ENCODE results near the gene PCDHB10.
"Not testable (repeated sequence)": the region's sequence is repeated elsewhere in the genome, so short reads cannot be mapped to it uniquely, and the experiment has no call there.

The PCDHB10 gene

DNA sequence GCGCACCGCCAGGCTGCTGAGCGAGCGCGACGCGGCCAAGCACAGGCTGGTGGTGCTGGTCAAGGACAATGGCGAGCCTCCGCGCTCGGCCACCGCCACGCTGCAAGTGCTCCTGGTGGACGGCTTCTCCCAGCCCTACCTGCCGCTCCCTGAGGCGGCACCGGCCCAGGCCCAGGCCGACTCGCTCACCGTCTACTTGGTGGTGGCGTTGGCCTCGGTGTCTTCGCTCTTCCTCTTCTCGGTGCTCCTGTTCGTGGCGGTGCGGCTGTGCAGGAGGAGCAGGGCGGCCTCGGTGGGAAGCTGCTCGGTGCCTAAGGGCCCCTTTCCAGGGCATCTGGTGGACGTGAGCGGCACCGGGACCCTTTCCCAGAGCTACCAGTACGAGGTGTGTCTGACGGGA, 9.5 kb downstream of the PCDHB10 start:
- H3K27me3 Mint-ChIP-seq; H3K27ac Mint-ChIP-seq; intact Hi-C loops (cut with micrococcal nuclease); H3K4me1 Mint-ChIP-seq (ENCODE audit: low read depth); H3K36me3 Mint-ChIP-seq (ENCODE audit: low read depth); H3K4me3 Mint-ChIP-seq: not testable (repeated sequence)
- H3K9me3 Mint-ChIP-seq: peaks cover 58% of the 10 kb centered on the region

DNA sequence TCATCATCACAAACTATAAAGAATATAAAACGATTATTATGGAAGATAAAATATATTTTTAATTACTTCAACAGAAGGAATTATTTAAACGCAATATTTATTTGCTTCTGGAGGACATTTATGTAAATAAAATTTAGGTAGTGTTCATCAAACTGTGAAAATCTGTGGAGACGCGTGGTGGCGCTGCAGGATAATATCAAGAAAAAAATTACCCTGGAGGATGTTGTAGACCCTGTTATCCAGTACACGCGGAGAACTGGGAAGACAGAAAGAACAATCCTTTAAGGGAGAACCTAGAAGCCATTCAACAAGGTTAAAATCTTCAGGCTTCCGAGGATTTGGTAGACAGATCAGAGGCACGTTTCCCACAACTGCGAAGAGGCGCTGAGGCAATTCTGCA, 16.3 kb downstream of the PCDHB10 start, which contains the start of gene PCDHB12:
Gene PCDHB12 (plus strand): TSS at position 242 of the 400 bp plus-strand sequence. CDS start 189 bp downstream, outside the sequence.
- no peak within 1 kb of the TSS for H3K4me3 Mint-ChIP-seq
- intact Hi-C loops (cut with micrococcal nuclease): no loop called here
- H3K9me3 Mint-ChIP-seq: peaks cover 27% of the 10 kb centered on the region
- no peak within 1 kb of the TSS for H3K27ac Mint-ChIP-seq
- no peaks in the 10 kb centered on the region for H3K4me1 Mint-ChIP-seq (ENCODE audit: low read depth)
- no peaks in the 10 kb centered on the region for H3K36me3 Mint-ChIP-seq (ENCODE audit: low read depth)
- H3K27me3 Mint-ChIP-seq: peaks cover 27% of the 10 kb centered on the region

DNA sequence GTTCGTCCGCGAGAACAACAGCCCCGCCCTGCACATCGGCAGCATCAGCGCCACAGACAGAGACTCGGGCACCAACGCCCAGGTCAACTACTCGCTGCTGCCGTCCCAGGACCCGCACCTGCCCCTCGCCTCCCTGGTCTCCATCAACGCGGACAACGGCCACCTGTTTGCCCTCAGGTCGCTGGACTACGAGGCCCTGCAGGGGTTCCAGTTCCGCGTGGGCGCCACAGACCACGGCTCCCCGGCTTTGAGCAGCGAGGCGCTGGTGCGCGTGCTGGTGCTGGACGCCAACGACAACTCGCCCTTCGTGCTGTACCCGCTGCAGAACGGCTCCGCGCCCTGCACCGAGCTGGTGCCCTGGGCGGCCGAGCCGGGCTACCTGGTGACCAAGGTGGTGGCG, 18.1 kb downstream of the PCDHB10 start:
- H3K27ac Mint-ChIP-seq; H3K36me3 Mint-ChIP-seq (ENCODE audit: low read depth); intact Hi-C loops (cut with micrococcal nuclease); H3K4me1 Mint-ChIP-seq (ENCODE audit: low read depth); H3K4me3 Mint-ChIP-seq: not testable (repeated sequence)
- peaks cover 37% of the 10 kb centered on the region for H3K27me3 Mint-ChIP-seq
- H3K9me3 Mint-ChIP-seq: peaks cover 36% of the 10 kb centered on the region

DNA sequence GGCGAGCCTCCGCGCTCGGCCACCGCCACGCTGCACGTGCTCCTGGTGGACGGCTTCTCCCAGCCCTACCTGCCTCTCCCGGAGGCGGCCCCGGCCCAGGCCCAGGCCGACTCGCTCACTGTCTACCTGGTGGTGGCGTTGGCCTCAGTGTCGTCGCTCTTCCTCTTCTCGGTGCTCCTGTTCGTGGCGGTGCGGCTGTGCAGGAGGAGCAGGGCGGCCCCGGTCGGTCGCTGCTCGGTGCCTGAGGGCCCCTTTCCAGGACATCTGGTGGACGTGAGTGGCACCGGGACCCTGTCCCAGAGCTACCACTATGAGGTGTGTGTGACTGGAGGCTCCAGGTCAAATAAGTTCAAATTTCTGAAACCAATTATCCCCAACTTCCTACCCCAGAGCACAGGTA, 18.7 kb downstream of the PCDHB10 start:
- H3K27ac Mint-ChIP-seq; H3K4me1 Mint-ChIP-seq (ENCODE audit: low read depth); intact Hi-C loops (cut with micrococcal nuclease); H3K4me3 Mint-ChIP-seq; H3K36me3 Mint-ChIP-seq (ENCODE audit: low read depth): not testable (repeated sequence)
- Mint-ChIP-seq H3K27me3 (peaks cover 41% of the 10 kb centered on the region), H3K9me3 (peaks cover 41% of the 10 kb centered on the region)

DNA sequence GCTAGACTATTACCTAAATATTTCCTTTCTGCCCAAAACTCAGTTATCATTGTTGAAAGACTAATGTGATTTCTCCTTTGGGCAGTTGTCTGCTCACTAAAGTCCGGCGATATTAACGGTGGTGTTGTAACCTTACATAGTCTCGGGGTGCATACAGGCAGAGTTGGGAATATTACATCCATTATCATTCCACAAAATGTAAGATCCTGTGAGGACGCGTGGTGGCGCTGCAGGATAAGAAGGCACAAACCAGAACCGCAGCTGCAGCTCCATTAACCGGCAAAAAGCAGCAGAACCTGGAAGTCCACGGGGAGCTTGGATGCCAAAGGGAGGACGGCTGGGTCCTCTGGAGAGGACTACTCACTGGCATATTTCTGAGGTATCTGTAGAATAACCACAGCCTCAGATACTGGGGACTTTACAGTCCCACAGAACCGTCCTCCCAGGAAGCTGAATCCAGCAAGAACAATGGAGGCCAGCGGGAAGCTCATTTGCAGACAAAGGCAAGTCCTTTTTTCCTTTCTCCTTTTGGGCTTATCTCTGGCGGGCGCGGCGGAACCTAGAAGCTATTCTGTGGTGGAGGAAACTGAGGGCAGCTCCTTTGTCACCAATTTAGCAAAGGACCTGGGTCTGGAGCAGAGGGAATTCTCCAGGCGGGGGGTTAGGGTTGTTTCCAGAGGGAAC, 21.6 kb downstream of the PCDHB10 start, which contains the start of gene PCDHB13:
Gene PCDHB13 (plus strand): TSS at position 264 of the 684 bp plus-strand sequence. CDS start 205 bp downstream, at position 469.
- Mint-ChIP-seq H3K9me3 (peaks cover 41% of the 10 kb centered on the region), H3K27me3 (peaks cover 45% of the 10 kb centered on the region)

DNA sequence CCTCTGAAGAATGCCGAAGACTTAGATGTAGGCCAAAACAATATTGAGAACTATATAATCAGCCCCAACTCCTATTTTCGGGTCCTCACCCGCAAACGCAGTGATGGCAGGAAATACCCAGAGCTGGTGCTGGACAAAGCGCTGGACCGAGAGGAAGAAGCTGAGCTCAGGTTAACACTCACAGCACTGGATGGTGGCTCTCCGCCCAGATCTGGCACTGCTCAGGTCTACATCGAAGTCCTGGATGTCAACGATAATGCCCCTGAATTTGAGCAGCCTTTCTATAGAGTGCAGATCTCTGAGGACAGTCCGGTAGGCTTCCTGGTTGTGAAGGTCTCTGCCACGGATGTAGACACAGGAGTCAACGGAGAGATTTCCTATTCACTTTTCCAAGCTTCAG, 22.4 kb downstream of the PCDHB10 start:
- H3K4me1 Mint-ChIP-seq (ENCODE audit: low read depth); H3K4me3 Mint-ChIP-seq; H3K36me3 Mint-ChIP-seq (ENCODE audit: low read depth); H3K27ac Mint-ChIP-seq; intact Hi-C loops (cut with micrococcal nuclease): not testable (repeated sequence)
- Mint-ChIP-seq H3K9me3 (peaks cover 45% of the 10 kb centered on the region), H3K27me3 (peaks cover 39% of the 10 kb centered on the region)

More for the DNA sequence above, 21.6 kb downstream of the PCDHB10 start, which contains the start of gene PCDHB13:
- H3K4me3 Mint-ChIP-seq; H3K27ac Mint-ChIP-seq; intact Hi-C loops (cut with micrococcal nuclease); H3K36me3 Mint-ChIP-seq (ENCODE audit: low read depth); H3K4me1 Mint-ChIP-seq (ENCODE audit: low read depth): not testable (repeated sequence)

DNA sequence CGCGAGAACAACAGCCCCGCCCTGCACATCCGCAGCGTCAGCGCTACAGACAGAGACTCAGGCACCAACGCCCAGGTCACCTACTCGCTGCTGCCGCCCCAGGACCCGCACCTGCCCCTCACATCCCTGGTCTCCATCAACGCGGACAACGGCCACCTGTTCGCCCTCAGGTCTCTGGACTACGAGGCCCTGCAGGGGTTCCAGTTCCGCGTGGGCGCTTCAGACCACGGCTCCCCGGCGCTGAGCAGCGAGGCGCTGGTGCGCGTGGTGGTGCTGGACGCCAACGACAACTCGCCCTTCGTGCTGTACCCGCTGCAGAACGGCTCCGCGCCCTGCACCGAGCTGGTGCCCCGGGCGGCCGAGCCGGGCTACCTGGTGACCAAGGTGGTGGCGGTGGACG, 23.4 kb downstream of the PCDHB10 start:
- H3K36me3 Mint-ChIP-seq (ENCODE audit: low read depth); intact Hi-C loops (cut with micrococcal nuclease); H3K27ac Mint-ChIP-seq; H3K4me1 Mint-ChIP-seq (ENCODE audit: low read depth); H3K4me3 Mint-ChIP-seq: not testable (repeated sequence)
- H3K27me3 Mint-ChIP-seq: peaks cover 32% of the 10 kb centered on the region
- peaks cover 44% of the 10 kb centered on the region for H3K9me3 Mint-ChIP-seq

DNA sequence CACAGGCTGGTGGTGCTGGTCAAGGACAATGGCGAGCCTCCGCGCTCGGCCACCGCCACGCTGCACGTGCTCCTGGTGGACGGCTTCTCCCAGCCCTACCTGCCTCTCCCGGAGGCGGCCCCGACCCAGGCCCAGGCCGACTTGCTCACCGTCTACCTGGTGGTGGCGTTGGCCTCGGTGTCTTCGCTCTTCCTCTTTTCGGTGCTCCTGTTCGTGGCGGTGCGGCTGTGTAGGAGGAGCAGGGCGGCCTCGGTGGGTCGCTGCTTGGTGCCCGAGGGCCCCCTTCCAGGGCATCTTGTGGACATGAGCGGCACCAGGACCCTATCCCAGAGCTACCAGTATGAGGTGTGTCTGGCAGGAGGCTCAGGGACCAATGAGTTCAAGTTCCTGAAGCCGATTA, 23.9 kb downstream of the PCDHB10 start:
- H3K27me3 Mint-ChIP-seq: peaks cover 29% of the 10 kb centered on the region
- intact Hi-C loops (cut with micrococcal nuclease); H3K27ac Mint-ChIP-seq: not testable (repeated sequence)

DNA sequence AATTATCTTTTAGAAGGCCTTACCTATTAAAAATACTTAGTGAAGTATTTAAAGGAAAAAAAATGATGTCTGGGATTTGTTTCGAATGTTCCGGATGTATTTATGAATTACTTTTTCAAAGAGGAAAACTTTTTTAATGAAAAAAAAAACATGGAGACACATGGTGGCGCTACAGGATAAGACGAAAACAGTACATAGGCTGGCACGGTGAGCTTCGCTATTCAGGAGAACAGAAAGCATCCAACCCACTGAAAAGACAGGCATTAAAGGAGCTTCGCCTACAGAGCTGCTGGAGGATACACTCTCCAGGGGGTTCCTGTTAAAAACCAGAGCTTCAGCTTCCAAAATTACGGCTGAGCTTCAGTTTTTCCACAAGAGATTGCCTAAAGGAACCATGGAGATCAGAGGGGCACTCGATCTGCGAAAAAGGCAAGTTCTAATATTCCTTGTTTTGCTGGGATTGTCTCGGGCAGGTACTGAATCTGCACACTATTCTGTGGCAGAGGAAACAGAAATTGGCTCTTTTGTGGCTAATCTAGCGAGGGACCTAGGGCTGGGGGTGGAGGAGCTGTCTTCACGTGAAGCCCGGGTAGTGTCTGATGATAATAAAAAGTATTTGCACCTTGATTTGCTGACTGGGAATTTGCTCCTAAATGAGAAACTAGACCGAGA, 31.1 kb downstream of the PCDHB10 start, which contains the start of gene PCDHB14:
Gene PCDHB14 (plus strand): TSS at position 232 of the 672 bp plus-strand sequence. CDS start 163 bp downstream, at position 395.
- Mint-ChIP-seq H3K4me1 (ENCODE audit: low read depth) (no peaks in the 10 kb centered on the region), H3K9me3 (peaks cover 27% of the 10 kb centered on the region), H3K4me3 (no peak within 1 kb of the TSS), H3K27me3 (peaks cover 28% of the 10 kb centered on the region), H3K36me3 (ENCODE audit: low read depth) (no peaks in the 10 kb centered on the region), H3K27ac (no peak within 1 kb of the TSS)
- intact Hi-C loops (cut with micrococcal nuclease): no loop called here

More for the DNA sequence above, 23.9 kb downstream of the PCDHB10 start:
- not testable (repeated sequence) for H3K36me3 Mint-ChIP-seq (ENCODE audit: low read depth); H3K4me1 Mint-ChIP-seq (ENCODE audit: low read depth); H3K4me3 Mint-ChIP-seq
- peaks cover 38% of the 10 kb centered on the region for H3K9me3 Mint-ChIP-seq

DNA sequence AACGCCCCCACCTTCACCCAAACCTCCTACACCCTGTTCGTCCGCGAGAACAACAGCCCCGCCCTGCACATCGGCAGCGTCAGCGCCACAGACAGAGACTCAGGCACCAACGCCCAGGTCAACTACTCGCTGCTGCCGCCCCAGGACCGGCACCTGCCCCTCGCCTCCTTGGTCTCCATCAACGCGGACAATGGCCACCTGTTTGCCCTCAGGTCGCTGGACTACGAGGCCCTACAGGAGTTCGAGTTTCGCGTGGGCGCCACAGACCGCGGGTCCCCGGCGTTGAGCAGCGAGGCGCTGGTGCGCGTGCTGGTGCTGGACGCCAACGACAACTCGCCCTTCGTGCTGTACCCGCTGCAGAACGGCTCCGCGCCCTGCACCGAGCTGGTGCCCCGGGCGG, 32.7 kb downstream of the PCDHB10 start:
- H3K27ac Mint-ChIP-seq; intact Hi-C loops (cut with micrococcal nuclease); H3K36me3 Mint-ChIP-seq (ENCODE audit: low read depth); H3K4me3 Mint-ChIP-seq; H3K4me1 Mint-ChIP-seq (ENCODE audit: low read depth): not testable (repeated sequence)
- H3K27me3 Mint-ChIP-seq: peaks cover 28% of the 10 kb centered on the region
- peaks cover 25% of the 10 kb centered on the region for H3K9me3 Mint-ChIP-seq

DNA sequence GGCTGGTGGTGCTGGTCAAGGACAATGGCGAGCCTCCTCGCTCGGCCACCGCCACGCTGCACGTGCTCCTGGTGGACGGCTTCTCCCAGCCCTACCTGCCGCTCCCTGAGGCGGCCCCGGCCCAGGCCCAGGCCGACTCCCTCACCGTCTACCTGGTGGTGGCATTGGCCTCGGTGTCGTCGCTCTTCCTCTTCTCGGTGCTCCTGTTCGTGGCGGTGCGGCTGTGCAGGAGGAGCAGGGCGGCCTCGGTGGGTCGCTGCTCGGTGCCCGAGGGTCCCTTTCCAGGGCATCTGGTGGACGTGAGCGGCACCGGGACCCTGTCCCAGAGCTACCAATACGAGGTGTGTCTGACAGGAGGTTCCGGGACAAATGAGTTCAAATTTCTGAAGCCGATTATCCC, 33.3 kb downstream of the PCDHB10 start:
- H3K27ac Mint-ChIP-seq; H3K4me1 Mint-ChIP-seq (ENCODE audit: low read depth); H3K36me3 Mint-ChIP-seq (ENCODE audit: low read depth); intact Hi-C loops (cut with micrococcal nuclease); H3K4me3 Mint-ChIP-seq: not testable (repeated sequence)
- Mint-ChIP-seq H3K27me3 (peaks cover 28% of the 10 kb centered on the region), H3K9me3 (peaks cover 19% of the 10 kb centered on the region)

DNA sequence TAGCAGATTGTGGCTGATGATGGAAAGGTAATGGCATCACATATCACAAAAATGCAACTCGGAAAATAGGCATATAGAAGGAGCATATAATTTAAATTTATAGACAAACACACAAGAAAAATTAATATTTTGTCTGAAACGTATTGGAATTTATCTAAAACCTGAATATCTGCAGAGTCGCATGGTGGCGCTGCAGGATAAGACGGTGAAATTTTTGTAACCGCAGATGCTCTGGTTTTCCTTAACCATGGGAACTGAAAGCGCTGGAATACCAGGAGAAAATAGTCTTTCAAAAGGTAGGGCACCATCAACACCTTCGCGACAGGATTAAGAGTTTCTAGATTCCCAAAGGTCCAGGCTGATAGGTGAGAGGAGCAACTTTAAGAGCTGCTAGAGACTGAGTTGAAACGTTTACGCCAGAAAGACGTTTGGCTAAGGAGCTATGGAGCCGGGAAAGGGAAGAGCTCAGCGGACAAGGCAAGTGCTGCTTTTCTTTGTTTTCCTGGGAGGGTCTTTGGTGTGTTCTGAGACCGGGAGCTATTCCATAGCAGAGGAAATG, 42.0 kb downstream of the PCDHB10 start:
- Mint-ChIP-seq H3K4me1 (ENCODE audit: low read depth) (no peaks in the 10 kb centered on the region), H3K36me3 (ENCODE audit: low read depth) (peaks cover 6% of the 10 kb centered on the region), H3K9me3 (peaks cover 69% of the 10 kb centered on the region), H3K4me3 (no peak overlapping the region), H3K27ac (no peak overlapping the region), H3K27me3 (peaks cover 25% of the 10 kb centered on the region)
- intact Hi-C loops (cut with micrococcal nuclease): no loop called here

DNA sequence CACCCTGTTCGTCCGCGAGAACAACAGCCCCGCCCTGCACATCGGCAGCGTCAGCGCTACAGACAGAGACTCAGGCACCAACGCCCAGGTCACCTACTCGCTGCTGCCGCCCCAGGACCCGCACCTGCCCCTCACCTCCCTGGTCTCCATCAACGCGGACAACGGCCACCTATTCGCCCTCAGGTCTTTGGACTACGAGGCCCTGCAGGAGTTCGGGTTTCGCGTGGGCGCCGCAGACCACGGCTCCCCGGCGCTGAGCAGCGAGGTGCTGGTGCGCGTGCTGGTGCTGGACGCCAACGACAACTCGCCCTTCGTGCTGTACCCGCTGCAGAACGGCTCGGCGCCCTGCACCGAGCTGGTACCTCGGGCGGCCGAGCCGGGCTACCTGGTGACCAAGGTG, 43.8 kb downstream of the PCDHB10 start:
- H3K9me3 Mint-ChIP-seq: peaks cover 84% of the 10 kb centered on the region
- not testable (repeated sequence) for H3K4me3 Mint-ChIP-seq

More for the DNA sequence above, 43.8 kb downstream of the PCDHB10 start:
- H3K27me3 Mint-ChIP-seq: peaks cover 34% of the 10 kb centered on the region
- H3K27ac Mint-ChIP-seq; intact Hi-C loops (cut with micrococcal nuclease); H3K4me1 Mint-ChIP-seq (ENCODE audit: low read depth); H3K36me3 Mint-ChIP-seq (ENCODE audit: low read depth): not testable (repeated sequence)

Data from dendritic cell treated with granulocyte-macrophage colony-stimulating factor and Interleukin-4, amounts not matched to agents 40 ng/mL and 50 ng/mL, for 4 days (primary cell).